HCT116 (cell line): ENCODE results near the gene C1orf159. TPM values are rescaled to one million over a fixed set of nuclear protein-coding genes. Genes with fewer than 3 reads are reported as not detected.

Experiments used
- ATAC-seq: fragments of 200-7000 bp; cut with Tn5 transposase; 2 replicates; pipeline ENCODE4 v1.9.1; 2020; ENCODE audit warnings: mild to moderate bottlenecking, moderate library complexity
- BruUV-seq: library from RNA; stranded (reverse); fragments of 400-500 nt; replicated peaks from 2 replicates; lab custom pipeline; 2021; lab: Mats Ljungman, UMichigan
- CTCF ChIA-PET: fragments of 300-600 bp; sonication (Branson Sonifier 250); formaldehyde crosslinking; loops from one replicate; lab custom pipeline; 2021; ENCODE audit warnings: antibody characterized with exemption; lab: Charles Lee
- POLR2A ChIA-PET: fragments of 300-600, 350-600 bp; sonication (Branson Sonifier 250); formaldehyde crosslinking; loops from one replicate; lab custom pipeline; 2021; ENCODE audit warnings: antibody characterized with exemption; lab: Charles Lee
- RAD21 ChIA-PET, 2 experiments: fragments of 300-600 bp; sonication (Branson Sonifier 250); formaldehyde crosslinking; loops; one replicate each; lab custom pipeline; 2023; ENCODE audit warnings: low total read pairs in 2 of 2; ENCODE audit not compliant: uncharacterized antibody in 2 of 2, unreplicated experiment in 2 of 2, low non-redundant PET in 1 of 2; lab: Charles Lee
- DNase-seq: peaks from one replicate; pipeline ENCODE4 v3.0.0-alpha.2; 2010; ENCODE audit warnings: low read depth, low spot score
- H2AFZ ChIP-seq: fragments of 200-600 bp; shearing (Covaris generic), sonication (generic); 2 replicates; pipeline ENCODE4 v1.6.1; 2017; ENCODE audit warnings: low read depth, mixed run types, mixed read lengths, antibody characterized with exemption, low read length; ENCODE audit not compliant: poor library complexity, severe bottlenecking
- H3K27ac ChIP-seq: 2 replicates; pipeline ENCODE4 v1.5.1; 2012; ENCODE audit warnings: low read depth, low read length
- H3K27me3 ChIP-seq: fragments of 200-600 bp; sonication (generic); 2 replicates; pipeline ENCODE4 v1.6.1; 2016; ENCODE audit warnings: mixed run types, low read length, mixed read lengths; ENCODE audit not compliant: insufficient read depth
- H3K36me3 ChIP-seq, 2 experiments: fragments of 200-500 bp in 1 of 2; fragments of 200-600 bp in 1 of 2; sonication (Bioruptor generic) in 1 of 2; sonication (generic) in 1 of 2; 2 replicates each; pipeline versions ENCODE4 v1.5.1 to v1.6.1; 2014 to 2016; ENCODE audit warnings: low read length in 2 of 2, inconsistent platforms in 1 of 2, mixed read lengths in 1 of 2, mixed run types in 1 of 2; ENCODE audit not compliant: insufficient read depth in 2 of 2, control insufficient read depth in 1 of 2
- H3K4me1 ChIP-seq, 2 experiments: fragments of 200-600 bp in 1 of 2; sonication (generic) in 1 of 2; 2 replicates each; pipeline versions ENCODE4 v1.5.1 to v1.6.1; 2012 to 2017; ENCODE audit warnings: low read length in 2 of 2, inconsistent platforms in 1 of 2, mild to moderate bottlenecking in 1 of 2, mixed read lengths in 1 of 2, mixed run types in 1 of 2, moderate library complexity in 1 of 2; ENCODE audit not compliant: insufficient read depth in 2 of 2, control insufficient read depth in 1 of 2
- H3K4me2 ChIP-seq: fragments of 200-600 bp; sonication (generic); 2 replicates; pipeline ENCODE4 v1.6.1; 2017; ENCODE audit warnings: mixed run types, low read length, mixed read lengths
- H3K4me3 ChIP-seq, 2 experiments: fragments of 200-600 bp in 1 of 2; sonication (generic) in 1 of 2; replicated peaks in 1 of 2; 2 replicates each; pipeline ENCODE4 v1.5.1; 2011 to 2016; ENCODE audit warnings: low read length in 2 of 2, control low read depth in 1 of 2, low read depth in 1 of 2, mild to moderate bottlenecking in 1 of 2, mixed read lengths in 1 of 2, mixed run types in 1 of 2
- H3K79me2 ChIP-seq: fragments of 200-600 bp; sonication (generic); 2 replicates; pipeline ENCODE4 v1.6.1; 2017; ENCODE audit warnings: mild to moderate bottlenecking, mixed run types, low read length, moderate library complexity, mixed read lengths; ENCODE audit not compliant: insufficient read depth
- H3K9ac ChIP-seq: fragments of 200-600 bp; sonication (generic); 2 replicates; pipeline ENCODE4 v1.6.1; 2016; ENCODE audit warnings: low read length, mixed read lengths
- H3K9me2 ChIP-seq: fragments of 200-600 bp; sonication (generic), shearing (Covaris generic); 2 replicates; pipeline ENCODE4 v1.6.1; 2017; ENCODE audit warnings: mixed run types, mild to moderate bottlenecking, moderate library complexity; ENCODE audit not compliant: insufficient read depth
- H3K9me3 ChIP-seq, 2 experiments: fragments of 200-500 bp in 1 of 2; fragments of 200-600 bp in 1 of 2; sonication (Bioruptor generic) in 1 of 2; sonication (generic) in 1 of 2; 2 replicates each; pipeline ENCODE4 v1.6.1; 2014 to 2017; ENCODE audit warnings: low read length in 2 of 2, mixed read lengths in 2 of 2, inconsistent platforms in 1 of 2, low read depth in 1 of 2, mild to moderate bottlenecking in 1 of 2, mixed run types in 1 of 2, moderate library complexity in 1 of 2; ENCODE audit not compliant: control insufficient read depth in 1 of 2, insufficient read depth in 1 of 2
- H4K20me1 ChIP-seq: fragments of 200-600 bp; sonication (generic), shearing (Covaris generic); 2 replicates; pipeline ENCODE4 v1.6.1; 2017; ENCODE audit warnings: mixed run types, mild to moderate bottlenecking, moderate library complexity; ENCODE audit not compliant: insufficient read depth
- CBX3 ChIP-seq: IDR thresholded peaks from 2 replicates; pipeline ENCODE4 v1.6.1; 2012; ENCODE audit warnings: low read depth
- EZH2 ChIP-seq: fragments of 200-600 bp; sonication (generic); IDR thresholded peaks from 2 replicates; pipeline ENCODE4 v1.6.1; 2017; ENCODE audit warnings: antibody characterized with exemption, mixed run types
- FOSL1 ChIP-seq: IDR thresholded peaks from 2 replicates; pipeline ENCODE4 v1.6.1; 2012; ENCODE audit warnings: low read depth
- MAX ChIP-seq: IDR thresholded peaks from 2 replicates; pipeline ENCODE4 v1.6.1; 2012
- RAD21 ChIP-seq: IDR thresholded peaks from 2 replicates; pipeline ENCODE4 v1.6.1; 2012; ENCODE audit warnings: low read depth, mild to moderate bottlenecking
- REST ChIP-seq: IDR thresholded peaks from 2 replicates; pipeline ENCODE4 v1.6.1; 2012; ENCODE audit warnings: low read depth
- SP1 ChIP-seq: IDR thresholded peaks from 2 replicates; pipeline ENCODE4 v1.6.1; 2012; ENCODE audit warnings: low read depth
- TCF7L2 ChIP-seq: IDR thresholded peaks from 2 replicates; pipeline ENCODE4 v1.7.0; 2011; ENCODE audit warnings: borderline replicate concordance, inconsistent platforms; ENCODE audit not compliant: insufficient read depth, insufficient read length; ENCODE audit errors: extremely low read depth
- ZBTB33 ChIP-seq: IDR thresholded peaks from 2 replicates; pipeline ENCODE4 v1.6.1; 2011; ENCODE audit warnings: mild to moderate bottlenecking, low read length, moderate library complexity; ENCODE audit not compliant: insufficient replicate concordance; ENCODE audit errors: extremely low read depth
- intact Hi-C: fragments of 100-400 bp; cut with micrococcal nuclease; formaldehyde crosslinking; loops from 2 replicates; pipeline ENCODE4 v1.10.0; 2022
- total RNA-seq: library from RNA; stranded (reverse); gene quantifications from one replicate; pipeline ENCODE4 v1.2.1, GENCODE V29; 2021; ENCODE audit not compliant: unreplicated experiment

Gene C1orf159
- total RNA-seq, 1 experiment from 2014 or later = 22.7 TPM

GRCh38 chr1:1136547-1137230, 20.8 kb upstream of the C1orf159 start:
- intact Hi-C loops = no loop called here
- TF ChIP-seq MAX (no peak), TCF7L2 (no peak), REST (no peak), RAD21 (no peak), SP1 (no peak), FOSL1 (no peak), ZBTB33 (no peak), CBX3 (no peak), EZH2 (no peak)
- TF ChIP-seq, all 23 proteins: peak for 0
- H3K4me1 ChIP-seq = peaks cover 3 to 18% of the 10 kb centered on the region in 2 experiments; a peak in 3 of 4 replicates
- H3K36me3 ChIP-seq = no peaks in the 10 kb centered on the region
- H4K20me1 ChIP-seq = no peaks in the 10 kb centered on the region
- no peak overlapping the region for H3K9ac ChIP-seq
- H3K4me2 ChIP-seq = peak overlapping the region; percentile 30
- no peak overlapping the region for H3K27ac ChIP-seq
- no peaks in the 10 kb centered on the region for H3K79me2 ChIP-seq
- H3K9me2 ChIP-seq = no peaks in the 10 kb centered on the region
- no peak overlapping the region for H3K4me3 ChIP-seq
- RAD21 ChIA-PET = no interaction called here
- POLR2A ChIA-PET = no interaction called here
- CTCF ChIA-PET = no interaction called here
- peak; percentile 39 for ATAC-seq
- no peaks in the 10 kb centered on the region for H3K9me3 ChIP-seq
- no peaks in the 10 kb centered on the region for H3K27me3 ChIP-seq
- DNase-seq = no peak
- BruUV-seq = no TSS peak
- no peak overlapping the region for H2AFZ ChIP-seq
